ENCODE results near the gene FNDC11. TPM values are rescaled to one million over a fixed set of nuclear protein-coding genes. Genes with fewer than 3 reads are reported as not detected.

Gene FNDC11
- total RNA-seq, 1 donor from 2014 or later, result 0.52 TPM

DNA sequence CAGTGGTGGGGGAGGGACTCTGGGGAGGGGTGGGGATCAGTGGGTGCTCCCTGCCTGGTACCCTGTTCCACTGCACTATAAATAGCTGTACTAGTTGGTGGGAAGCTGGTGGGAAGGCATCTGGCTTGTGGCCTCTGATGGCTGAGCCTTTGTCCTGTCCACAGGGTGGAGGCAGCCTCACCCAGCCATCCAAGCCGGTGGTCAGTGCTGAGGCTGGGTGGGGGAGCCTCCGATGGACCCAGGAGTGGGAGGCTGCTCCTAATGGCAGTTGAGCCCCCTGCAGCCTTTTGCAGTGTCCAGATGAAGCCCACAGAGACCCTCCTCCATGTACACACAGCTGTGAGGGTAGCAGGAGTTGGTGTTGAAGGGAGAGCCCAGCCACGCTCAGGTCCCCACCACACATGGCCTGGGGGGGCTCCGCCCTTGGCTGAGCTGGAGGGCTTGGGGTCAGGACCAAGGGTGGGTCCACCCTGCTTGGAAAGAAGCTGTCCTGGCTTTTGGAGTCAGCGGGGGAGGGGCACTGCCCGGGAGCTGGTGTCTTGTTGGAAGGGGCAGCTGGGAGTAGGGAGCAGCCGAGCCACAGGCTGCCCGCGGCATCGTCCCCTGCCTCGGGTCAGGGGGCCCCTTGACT lies 30.9 kb upstream of the FNDC11 start:
- Histone ChIP-seq H3K9ac (ENCODE audit: low read depth in 1 of 3, low read length in 3 of 3) (no peak overlapping the region), H3K27me3 (ENCODE audit: control insufficient read depth in 3 of 3, insufficient read depth in 3 of 3, low read length in 3 of 3) (no peaks in the 10 kb centered on the region), H3K9me3 (ENCODE audit: control insufficient read depth in 3 of 3, low read length in 3 of 3) (no peaks in the 10 kb centered on the region), H3K36me3 (ENCODE audit: control insufficient read depth in 3 of 3, insufficient read depth in 3 of 3, low read length in 3 of 3) (peaks cover 11 to 18% (median 12%) of the 10 kb centered on the region in 3 donors), H3K27ac (ENCODE audit: low read depth, low read length) (no peak overlapping the region), H3K4me3 (ENCODE audit: low read length in 3 of 3) (no peak overlapping the region), H3K4me1 (ENCODE audit: control insufficient read depth in 3 of 3, insufficient read depth in 3 of 3, low read length in 3 of 3) (peaks cover 22 to 36% (median 22%) of the 10 kb centered on the region in 3 donors)

DNA sequence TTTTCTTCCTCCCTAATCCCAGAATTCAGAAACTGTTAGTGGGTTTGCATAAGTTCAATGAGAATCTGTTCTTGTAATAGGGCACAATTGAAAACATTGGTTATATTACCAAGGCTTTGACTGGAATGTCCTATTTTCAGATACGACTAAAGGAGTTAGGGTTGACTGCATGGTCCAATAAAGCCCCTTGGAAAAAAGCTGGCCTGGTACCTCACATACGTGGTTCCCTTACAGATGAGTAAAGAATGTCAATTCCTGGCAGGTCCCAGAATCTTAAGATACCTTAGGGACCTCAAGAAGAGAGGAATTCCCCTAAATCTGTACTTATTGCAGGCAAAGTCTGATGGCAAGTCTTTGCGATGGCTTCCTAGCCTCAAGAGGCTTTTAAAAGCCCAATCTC lies 28.8 kb upstream of the FNDC11 start:
- H3K9ac ChIP-seq (ENCODE audit: low read depth in 1 of 3, low read length in 3 of 3), result no peak overlapping the region
- H3K9me3 ChIP-seq (ENCODE audit: control insufficient read depth in 3 of 3, low read length in 3 of 3), result no peaks in the 10 kb centered on the region
- H3K4me1 ChIP-seq (ENCODE audit: control insufficient read depth in 3 of 3, insufficient read depth in 3 of 3, low read length in 3 of 3), result peaks cover 16 to 18% (median 17%) of the 10 kb centered on the region in 3 donors
- no peak overlapping the region for H3K27ac ChIP-seq (ENCODE audit: low read depth, low read length)
- peaks cover 11 to 15% (median 13%) of the 10 kb centered on the region in 3 donors for H3K27me3 ChIP-seq (ENCODE audit: control insufficient read depth in 3 of 3, insufficient read depth in 3 of 3, low read length in 3 of 3)
- H3K4me3 ChIP-seq (ENCODE audit: low read length in 3 of 3), result no peak overlapping the region
- H3K36me3 ChIP-seq (ENCODE audit: control insufficient read depth in 3 of 3, insufficient read depth in 3 of 3, low read length in 3 of 3), result peaks cover 11 to 14% (median 12%) of the 10 kb centered on the region in 3 donors

DNA sequence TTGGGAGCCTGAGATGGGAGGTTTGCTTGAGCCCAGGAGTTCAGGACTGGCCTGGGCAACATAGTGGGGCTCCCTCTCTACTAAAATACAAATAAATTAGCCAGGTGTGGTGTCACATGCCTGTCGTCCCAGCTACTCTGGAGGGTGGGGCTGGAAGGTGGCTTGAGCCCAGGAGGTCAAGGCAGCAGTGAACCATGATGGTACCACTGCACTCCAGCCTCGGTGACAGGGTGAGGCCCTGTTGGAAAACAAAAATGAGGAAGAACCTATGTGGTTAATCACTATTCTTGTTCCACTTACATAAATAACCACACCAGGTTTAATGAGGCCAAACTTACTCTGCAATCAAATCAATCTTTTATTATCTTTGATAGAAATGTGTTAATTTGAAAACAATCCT lies 28.0 kb upstream of the FNDC11 start:
- Histone ChIP-seq H3K4me3 (ENCODE audit: low read length in 3 of 3) (no peak overlapping the region), H3K4me1 (ENCODE audit: control insufficient read depth in 3 of 3, insufficient read depth in 3 of 3, low read length in 3 of 3) (peaks cover 16 to 17% (median 17%) of the 10 kb centered on the region in 3 donors), H3K9me3 (ENCODE audit: control insufficient read depth in 3 of 3, low read length in 3 of 3) (no peaks in the 10 kb centered on the region), H3K36me3 (ENCODE audit: control insufficient read depth in 3 of 3, insufficient read depth in 3 of 3, low read length in 3 of 3) (peaks cover 11 to 14% (median 12%) of the 10 kb centered on the region in 3 donors), H3K27me3 (ENCODE audit: control insufficient read depth in 3 of 3, insufficient read depth in 3 of 3, low read length in 3 of 3) (peaks cover 13 to 22% (median 20%) of the 10 kb centered on the region in 3 donors), H3K9ac (ENCODE audit: low read depth in 1 of 3, low read length in 3 of 3) (no peak overlapping the region), H3K27ac (ENCODE audit: low read depth, low read length) (no peak overlapping the region)

DNA sequence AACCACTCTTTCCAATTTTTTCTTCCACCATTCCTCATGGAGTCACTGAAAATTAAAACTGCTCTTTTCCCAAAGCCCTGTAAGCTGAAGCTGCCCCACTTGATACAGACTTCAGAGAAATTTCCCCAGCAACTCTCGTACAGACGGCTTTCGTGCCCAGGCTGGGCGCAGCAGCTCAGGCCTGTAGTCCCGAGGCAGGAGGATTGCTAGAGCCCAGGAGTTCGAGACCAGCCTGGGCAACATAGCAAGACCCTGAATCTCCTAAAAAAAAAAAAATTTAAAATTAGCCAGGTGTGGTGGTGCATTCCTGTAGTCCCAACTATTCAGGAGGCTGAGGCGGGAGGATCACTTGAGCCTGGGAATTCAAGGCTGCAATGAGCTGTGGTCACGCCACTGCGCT lies 26.8 kb upstream of the FNDC11 start:
- H3K4me3 ChIP-seq (ENCODE audit: low read length in 3 of 3), result no peak overlapping the region
- no peak overlapping the region for H3K9ac ChIP-seq (ENCODE audit: low read depth in 1 of 3, low read length in 3 of 3)
- peaks cover 19 to 31% (median 27%) of the 10 kb centered on the region in 3 donors for H3K27me3 ChIP-seq (ENCODE audit: control insufficient read depth in 3 of 3, insufficient read depth in 3 of 3, low read length in 3 of 3)
- H3K9me3 ChIP-seq (ENCODE audit: control insufficient read depth in 3 of 3, low read length in 3 of 3), result no peaks in the 10 kb centered on the region
- peaks cover 5 to 6% (median 6%) of the 10 kb centered on the region in 3 donors for H3K4me1 ChIP-seq (ENCODE audit: control insufficient read depth in 3 of 3, insufficient read depth in 3 of 3, low read length in 3 of 3)
- H3K27ac ChIP-seq (ENCODE audit: low read depth, low read length), result no peak overlapping the region
- H3K36me3 ChIP-seq (ENCODE audit: control insufficient read depth in 3 of 3, insufficient read depth in 3 of 3, low read length in 3 of 3), result peaks cover 8 to 10% (median 9%) of the 10 kb centered on the region in 3 donors

DNA sequence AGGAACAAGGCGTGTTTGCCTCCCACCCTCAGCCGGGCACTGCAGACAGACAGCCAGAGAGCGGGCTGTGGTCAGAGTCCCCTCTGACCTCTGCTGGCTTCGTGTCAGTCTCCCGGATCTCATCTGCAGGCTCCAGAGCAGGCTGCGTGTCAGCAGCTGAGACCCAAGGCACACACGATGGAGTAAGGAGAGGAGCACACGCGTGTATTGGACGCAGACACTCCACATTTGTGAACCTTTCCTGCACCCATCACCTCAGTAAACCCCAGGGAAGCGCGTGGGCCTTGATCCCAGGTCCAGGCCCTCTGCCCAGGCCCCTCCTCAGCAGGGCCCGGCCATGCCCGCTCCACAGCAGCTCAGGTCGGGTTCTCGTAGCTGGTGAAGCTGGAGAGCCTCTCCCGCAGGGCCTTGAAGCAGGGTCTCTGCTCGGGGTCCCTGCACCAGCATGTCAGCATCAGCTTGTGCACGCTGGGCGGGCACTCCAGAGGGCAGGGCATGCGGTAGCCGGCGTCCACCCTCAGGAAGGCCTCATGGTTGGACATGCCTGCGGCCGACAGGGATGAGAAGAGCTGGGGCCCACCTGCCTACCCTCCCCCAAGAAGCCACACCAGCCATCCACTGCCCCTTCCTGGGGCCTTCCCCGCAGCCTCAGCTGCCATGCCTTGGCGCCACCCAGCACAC lies 24.6 kb upstream of the FNDC11 start:
- Histone ChIP-seq H3K27ac (ENCODE audit: low read depth, low read length) (no peak overlapping the region), H3K9ac (ENCODE audit: low read depth in 1 of 3, low read length in 3 of 3) (no peak overlapping the region), H3K27me3 (ENCODE audit: control insufficient read depth in 3 of 3, insufficient read depth in 3 of 3, low read length in 3 of 3) (peaks cover 33 to 47% (median 44%) of the 10 kb centered on the region in 3 donors), H3K4me3 (ENCODE audit: low read length in 3 of 3) (no peak overlapping the region), H3K9me3 (ENCODE audit: control insufficient read depth in 3 of 3, low read length in 3 of 3) (no peaks in the 10 kb centered on the region), H3K36me3 (ENCODE audit: control insufficient read depth in 3 of 3, insufficient read depth in 3 of 3, low read length in 3 of 3) (no peaks in the 10 kb centered on the region), H3K4me1 (ENCODE audit: control insufficient read depth in 3 of 3, insufficient read depth in 3 of 3, low read length in 3 of 3) (no peaks in the 10 kb centered on the region)

DNA sequence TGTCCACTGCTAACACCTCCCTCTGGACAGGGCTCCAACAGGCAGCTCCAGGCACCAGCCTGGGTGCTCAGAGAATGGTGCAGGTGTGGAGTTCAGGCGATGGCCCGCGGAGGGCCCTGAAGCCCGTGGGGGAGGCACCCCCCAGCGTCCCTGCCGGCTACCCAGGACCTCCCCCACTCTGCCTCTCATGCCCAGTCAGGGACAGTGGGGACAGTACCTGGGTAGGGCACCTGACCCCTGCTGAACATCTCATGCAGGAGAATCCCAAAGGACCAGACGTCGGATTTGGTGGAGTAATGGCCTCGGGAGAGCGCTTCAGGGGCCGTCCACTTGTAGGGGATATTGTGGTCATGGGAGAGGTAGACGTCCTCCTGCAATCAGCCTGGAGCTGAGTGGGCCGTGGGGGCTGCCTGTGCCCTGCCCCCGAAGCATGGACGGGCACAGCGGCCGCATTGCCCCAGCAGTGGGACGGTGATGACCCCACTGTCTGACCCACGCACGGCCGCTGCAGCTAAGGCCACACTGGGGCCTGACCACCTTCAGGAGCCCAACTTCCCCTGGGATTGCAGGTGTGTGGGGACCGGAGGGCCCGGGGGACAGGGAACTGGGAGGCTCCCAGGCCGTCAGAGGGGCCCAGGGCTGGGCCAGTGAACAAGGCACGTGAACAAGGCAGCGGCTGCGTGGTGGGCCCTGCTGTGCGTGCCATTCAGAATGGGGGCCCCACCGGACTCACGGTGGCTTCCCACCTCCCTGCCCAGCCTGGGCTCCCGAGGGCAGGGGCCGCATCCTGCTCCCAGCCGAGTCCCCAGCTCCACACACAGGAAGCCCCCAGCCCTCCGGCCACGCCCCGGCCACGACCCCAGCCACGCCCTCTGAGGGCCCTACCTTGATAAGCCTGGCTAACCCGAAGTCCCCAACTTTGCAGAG lies 23.8 kb upstream of the FNDC11 start:
- Histone ChIP-seq H3K4me1 (ENCODE audit: control insufficient read depth in 3 of 3, insufficient read depth in 3 of 3, low read length in 3 of 3) (peaks cover 0 to 3% (median 0%) of the 10 kb centered on the region in 3 donors), H3K4me3 (ENCODE audit: low read length in 3 of 3) (no peak overlapping the region), H3K27me3 (ENCODE audit: control insufficient read depth in 3 of 3, insufficient read depth in 3 of 3, low read length in 3 of 3) (peaks cover 36 to 55% (median 53%) of the 10 kb centered on the region in 3 donors), H3K36me3 (ENCODE audit: control insufficient read depth in 3 of 3, insufficient read depth in 3 of 3, low read length in 3 of 3) (no peaks in the 10 kb centered on the region), H3K9me3 (ENCODE audit: control insufficient read depth in 3 of 3, low read length in 3 of 3) (no peaks in the 10 kb centered on the region), H3K9ac (ENCODE audit: low read depth in 1 of 3, low read length in 3 of 3) (no peak overlapping the region), H3K27ac (ENCODE audit: low read depth, low read length) (no peak overlapping the region)

DNA sequence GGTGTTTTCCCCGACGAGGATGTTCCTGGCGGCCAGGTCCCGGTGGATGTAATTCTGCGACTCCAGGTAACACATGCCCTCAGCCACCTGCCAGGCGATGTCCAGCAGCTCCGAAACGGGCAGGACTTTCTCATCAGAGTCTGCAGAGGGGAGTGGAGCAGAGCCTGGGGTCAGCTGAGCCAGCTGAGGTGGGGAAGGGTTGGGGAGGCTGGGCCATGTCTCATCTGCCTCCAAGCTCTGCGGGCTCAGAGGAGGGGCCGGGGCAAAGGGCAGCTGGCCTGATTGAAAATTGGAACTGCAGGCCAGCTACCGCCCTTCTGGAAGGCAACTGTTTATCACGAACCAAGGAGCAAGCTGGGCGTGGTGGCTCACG lies 23.2 kb upstream of the FNDC11 start:
- Histone ChIP-seq H3K36me3 (ENCODE audit: control insufficient read depth in 3 of 3, insufficient read depth in 3 of 3, low read length in 3 of 3) (no peaks in the 10 kb centered on the region), H3K9ac (ENCODE audit: low read depth in 1 of 3, low read length in 3 of 3) (no peak overlapping the region), H3K4me3 (ENCODE audit: low read length in 3 of 3) (no peak overlapping the region), H3K27ac (ENCODE audit: low read depth, low read length) (no peak overlapping the region), H3K4me1 (ENCODE audit: control insufficient read depth in 3 of 3, insufficient read depth in 3 of 3, low read length in 3 of 3) (peaks cover 0 to 5% (median 0%) of the 10 kb centered on the region in 3 donors), H3K9me3 (ENCODE audit: control insufficient read depth in 3 of 3, low read length in 3 of 3) (no peaks in the 10 kb centered on the region), H3K27me3 (ENCODE audit: control insufficient read depth in 3 of 3, insufficient read depth in 3 of 3, low read length in 3 of 3) (peaks cover 39 to 59% (median 57%) of the 10 kb centered on the region in 3 donors)

DNA sequence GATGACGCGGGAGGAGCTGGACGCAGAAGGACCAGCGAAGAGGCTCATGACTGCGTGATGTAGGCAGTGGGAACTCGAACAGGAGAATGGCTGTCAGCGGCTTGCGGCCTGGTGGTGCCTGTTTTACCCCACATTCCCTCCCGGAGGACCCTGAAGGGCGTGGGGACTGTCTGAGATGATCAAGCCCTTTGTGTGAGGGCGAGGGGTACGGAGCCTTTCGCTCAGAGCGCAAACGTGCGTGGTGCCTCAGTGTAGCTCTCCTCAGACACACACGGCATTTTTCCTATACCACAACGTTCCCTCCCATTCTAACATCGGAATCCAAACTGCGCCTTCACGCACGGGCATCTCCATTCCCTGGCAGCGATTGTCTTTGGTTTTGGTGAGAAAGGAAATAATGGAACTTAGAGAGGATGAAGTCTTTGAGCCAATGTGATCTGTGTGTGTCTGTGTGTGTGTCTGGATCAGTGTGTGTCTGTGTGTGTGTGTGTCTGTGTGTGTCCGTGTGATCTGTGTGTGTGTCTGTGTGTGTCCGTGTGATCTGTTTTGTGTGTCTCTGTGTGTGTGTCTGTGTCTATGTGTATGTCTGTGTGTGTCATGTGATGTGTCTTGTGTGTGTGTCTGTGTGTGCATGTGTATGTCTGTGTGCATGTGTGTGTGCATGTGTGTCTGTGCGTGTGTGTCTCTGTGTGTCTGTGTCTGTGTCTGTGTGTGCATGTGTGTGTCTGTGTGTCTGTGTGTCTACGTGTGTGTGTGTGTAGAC lies 22.1 kb upstream of the FNDC11 start:
- peaks cover 47 to 67% (median 65%) of the 10 kb centered on the region in 3 donors for H3K27me3 ChIP-seq (ENCODE audit: control insufficient read depth in 3 of 3, insufficient read depth in 3 of 3, low read length in 3 of 3)
- H3K4me1 ChIP-seq (ENCODE audit: control insufficient read depth in 3 of 3, insufficient read depth in 3 of 3, low read length in 3 of 3), result peaks cover 0 to 8% (median 5%) of the 10 kb centered on the region in 3 donors
- H3K27ac ChIP-seq (ENCODE audit: low read depth, low read length), result no peak overlapping the region
- no peaks in the 10 kb centered on the region for H3K9me3 ChIP-seq (ENCODE audit: control insufficient read depth in 3 of 3, low read length in 3 of 3)
- H3K9ac ChIP-seq (ENCODE audit: low read depth in 1 of 3, low read length in 3 of 3), result no peak overlapping the region
- H3K4me3 ChIP-seq (ENCODE audit: low read length in 3 of 3), result no peak overlapping the region
- no peaks in the 10 kb centered on the region for H3K36me3 ChIP-seq (ENCODE audit: control insufficient read depth in 3 of 3, insufficient read depth in 3 of 3, low read length in 3 of 3)

DNA sequence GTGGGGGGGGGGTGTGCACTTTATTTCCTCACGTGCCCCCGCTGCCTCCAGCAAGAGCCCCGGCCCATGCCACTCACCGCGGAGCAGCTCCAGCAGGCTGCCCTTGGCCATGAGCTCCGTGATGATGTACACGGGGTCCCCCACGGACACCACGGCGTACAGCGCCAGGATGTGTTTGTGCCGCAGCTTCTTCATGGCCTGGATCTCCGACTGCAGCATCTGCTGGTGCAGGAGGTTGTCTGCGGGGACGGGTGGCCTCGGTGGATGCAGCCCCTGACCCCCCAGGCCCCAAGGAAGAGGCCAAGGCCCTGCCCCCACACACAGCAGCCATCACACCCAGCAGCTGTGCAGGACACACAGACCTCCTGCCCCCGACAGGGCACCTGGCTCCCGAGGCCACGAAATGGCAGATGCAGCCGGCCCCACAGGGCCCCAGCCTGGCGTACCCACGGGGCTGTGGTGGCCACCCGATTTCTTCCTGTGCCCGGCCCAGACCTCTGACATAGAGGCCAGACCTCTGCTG lies 21.4 kb upstream of the FNDC11 start:
- no peak overlapping the region for H3K27ac ChIP-seq (ENCODE audit: low read depth, low read length)
- H3K36me3 ChIP-seq (ENCODE audit: control insufficient read depth in 3 of 3, insufficient read depth in 3 of 3, low read length in 3 of 3), result no peaks in the 10 kb centered on the region
- peaks cover 0 to 14% (median 6%) of the 10 kb centered on the region in 3 donors for H3K4me1 ChIP-seq (ENCODE audit: control insufficient read depth in 3 of 3, insufficient read depth in 3 of 3, low read length in 3 of 3)
- H3K9ac ChIP-seq (ENCODE audit: low read depth in 1 of 3, low read length in 3 of 3), result no peak overlapping the region
- peaks cover 48 to 72% (median 69%) of the 10 kb centered on the region in 3 donors for H3K27me3 ChIP-seq (ENCODE audit: control insufficient read depth in 3 of 3, insufficient read depth in 3 of 3, low read length in 3 of 3)
- no peaks in the 10 kb centered on the region for H3K9me3 ChIP-seq (ENCODE audit: control insufficient read depth in 3 of 3, low read length in 3 of 3)
- no peak overlapping the region for H3K4me3 ChIP-seq (ENCODE audit: low read length in 3 of 3)
